ENCODE measurements around the gene MARK3. TPM values are rescaled to one million over a fixed set of nuclear protein-coding genes. Genes with fewer than 3 reads are reported as not detected.

Gene MARK3
- total RNA-seq, 1 experiment from 2014 or later: 72.5 TPM

DNA sequence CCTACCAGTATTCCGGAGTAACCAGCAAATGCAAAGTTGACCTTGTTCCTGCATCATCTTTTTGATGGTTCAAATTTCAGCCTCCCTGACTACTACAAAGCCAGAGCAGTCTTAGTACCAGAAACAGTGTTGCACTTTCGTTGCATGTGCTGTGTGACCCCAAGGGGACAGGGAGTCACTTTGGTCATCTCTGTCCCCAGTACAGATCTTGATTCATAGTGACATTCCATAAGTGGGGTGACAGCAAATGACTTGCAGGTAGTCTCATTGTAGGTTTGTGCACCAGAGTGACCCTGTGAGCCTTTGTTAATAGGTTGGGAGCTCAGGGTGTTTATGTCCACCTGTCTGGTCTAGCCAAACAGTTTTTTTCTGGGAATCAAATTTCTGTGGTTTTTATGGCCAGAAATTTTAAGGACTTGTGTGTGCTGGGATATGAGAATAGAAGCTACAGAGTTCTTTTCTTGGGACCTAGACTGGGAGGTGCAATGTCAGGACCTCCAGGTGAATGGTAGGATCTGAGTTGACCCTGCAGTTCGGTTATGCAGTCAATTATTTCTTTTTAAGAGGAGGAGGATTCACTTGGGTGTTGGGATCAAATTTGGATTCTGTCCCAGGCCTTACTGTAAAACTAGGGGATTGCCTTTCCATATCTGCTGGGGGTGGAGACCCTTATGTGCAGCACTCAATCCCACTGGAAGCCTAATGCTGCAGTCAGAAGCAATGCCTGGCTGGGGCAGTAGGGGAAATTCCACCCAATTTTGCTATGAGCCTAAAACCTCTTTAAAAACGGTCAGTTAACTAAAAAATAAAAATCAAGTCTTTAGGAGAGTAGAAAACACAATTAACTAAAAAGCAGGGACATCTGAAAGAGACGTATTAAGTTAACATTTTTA is 41.1 kb upstream of the MARK3 start:
- H3K9me2 ChIP-seq (ENCODE audit: insufficient read depth): no peaks in the 10 kb centered on the region
- H2AFZ ChIP-seq (ENCODE audit: low read depth, low read length, poor library complexity, severe bottlenecking): no peak overlapping the region
- ChIA-PET CTCF (no interaction called here), POLR2A (interaction anchor here (0.6 to 5.3 kb wide), 4 partner anchors 8 to 135 kb away, joined by 3 to 31 read pairs (median 3); partner anchors contain the start of gene EIF5), RAD21 (ENCODE audit: low non-redundant PET in 1 of 2, low total read pairs in 2 of 2, uncharacterized antibody in 2 of 2, unreplicated experiment in 2 of 2) (no interaction called here)
- peaks cover 45 to 52% of the 10 kb centered on the region in 2 experiments for H3K36me3 ChIP-seq (ENCODE audit: control insufficient read depth in 1 of 2, insufficient read depth in 2 of 2, low read length in 2 of 2)
- DNase-seq (ENCODE audit: low read depth, low spot score) (no peak), ATAC-seq (0 out of 2 replicates have a peak, but pooled peaks have one; percentile 9)
- H3K9ac ChIP-seq (ENCODE audit: low read length): no peak overlapping the region
- no TSS peak for BruUV-seq (replicated peaks)
- TF ChIP-seq JUND (IDR thresholded peaks at IDR 0.05) (no peak), CTCF (IDR thresholded peaks at IDR 0.05 in 2 of 3, conservative IDR thresholded peaks at IDR 0.05 in 1 of 3; ENCODE audit: borderline replicate concordance in 1 of 3, insufficient read depth in 1 of 3, low read depth in 2 of 3, low read length in 2 of 3) (no peak), POLR2AphosphoS5 (IDR thresholded peaks at IDR 0.05; ENCODE audit: low read depth, low read length) (no peak; the same call in 1 of the 2 replicates), SIN3A (IDR thresholded peaks at IDR 0.05; ENCODE audit: low read depth) (no peak), ZNF274 (IDR thresholded peaks at IDR 0.05; ENCODE audit: low read depth, low read length) (no peak), EZH2 (IDR thresholded peaks at IDR 0.05) (no peak), POLR2A (IDR thresholded peaks at IDR 0.05; ENCODE audit: borderline replicate concordance, extremely low read depth, insufficient read depth, insufficient read length) (no peak), FOSL1 (IDR thresholded peaks at IDR 0.05; ENCODE audit: low read depth) (no peak), EGR1 (IDR thresholded peaks at IDR 0.05; ENCODE audit: low read depth) (no peak), CEBPB (IDR thresholded peaks at IDR 0.05; ENCODE audit: low read depth) (no peak)
- TF ChIP-seq, protein P1, sequence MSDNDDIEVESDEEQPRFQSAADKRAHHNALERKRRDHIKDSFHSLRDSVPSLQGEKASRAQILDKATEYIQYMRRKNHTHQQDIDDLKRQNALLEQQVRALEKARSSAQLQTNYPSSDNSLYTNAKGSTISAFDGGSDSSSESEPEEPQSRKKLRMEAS (IDR thresholded peaks at IDR 0.05): no peak
- TF ChIP-seq, protein P2, sequence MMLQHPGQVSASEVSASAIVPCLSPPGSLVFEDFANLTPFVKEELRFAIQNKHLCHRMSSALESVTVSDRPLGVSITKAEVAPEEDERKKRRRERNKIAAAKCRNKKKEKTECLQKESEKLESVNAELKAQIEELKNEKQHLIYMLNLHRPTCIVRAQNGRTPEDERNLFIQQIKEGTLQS (IDR thresholded peaks at IDR 0.05): no peak
- H3K4me3 ChIP-seq (replicated peaks in 1 of 2; ENCODE audit: low read depth in 1 of 2, low read length in 2 of 2): no peak overlapping the region
- H4K20me1 ChIP-seq (ENCODE audit: insufficient read depth): peaks cover 16% of the 10 kb centered on the region; the same call in 1 of the 2 replicates
- no peaks in the 10 kb centered on the region for H3K27me3 ChIP-seq (ENCODE audit: insufficient read depth, low read length)
- peaks cover 8% of the 10 kb centered on the region; the same call in 1 of the 2 replicates for H3K79me2 ChIP-seq (ENCODE audit: insufficient read depth, low read length)
- H3K4me2 ChIP-seq (ENCODE audit: low read length): no peak overlapping the region
- intact Hi-C loops (cut with micrococcal nuclease): no loop called here
- no peaks in the 10 kb centered on the region for H3K4me1 ChIP-seq (ENCODE audit: control insufficient read depth in 1 of 2, insufficient read depth in 2 of 2, low read length in 2 of 2)
- H3K9me3 ChIP-seq (ENCODE audit: control insufficient read depth in 1 of 2, insufficient read depth in 1 of 2, low read depth in 1 of 2, low read length in 2 of 2): no peaks in the 10 kb centered on the region
- no peak overlapping the region for H3K27ac ChIP-seq (ENCODE audit: low read depth, low read length)
